Measurements from ENCODE around the gene MTRF1L.

Gene MTRF1L

DNA sequence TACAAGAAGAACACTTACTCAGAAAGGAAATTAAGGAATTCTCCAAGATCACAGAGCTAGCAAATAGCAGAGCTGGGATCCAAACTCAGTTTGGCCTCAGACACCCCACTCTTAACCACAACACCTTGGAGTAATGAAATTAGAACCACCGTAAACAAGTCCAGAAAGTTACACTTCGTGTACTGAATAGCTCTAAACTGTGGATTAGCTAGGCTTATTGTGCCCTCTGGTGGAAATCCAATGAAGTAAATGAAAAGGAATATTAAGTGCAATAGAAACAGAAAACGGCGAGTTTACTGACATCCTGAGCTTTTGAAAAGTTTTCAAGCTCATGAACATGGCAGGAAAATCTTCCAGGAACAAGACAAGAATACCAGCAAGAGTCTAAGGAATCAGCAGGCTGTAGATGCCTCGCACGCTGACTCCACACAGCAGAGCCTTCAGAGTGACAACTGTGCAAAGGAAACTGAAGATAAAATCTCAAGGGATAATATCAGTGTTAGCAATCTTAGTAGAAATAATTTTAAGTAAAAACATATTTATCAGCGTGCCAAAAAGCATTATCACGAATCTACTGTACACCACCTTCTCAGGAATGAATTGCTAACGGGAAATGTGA is 54.2 kb downstream of the MTRF1L start:
- no peaks in the 10 kb centered on the region for H3F3A ChIP-seq (ENCODE audit: insufficient read depth)
- H3K79me2 ChIP-seq (ENCODE audit: insufficient read depth, low read length), result no peaks in the 10 kb centered on the region
- no peaks in the 10 kb centered on the region for H4K20me1 ChIP-seq (ENCODE audit: low read depth, low read length)
- peak overlapping the region; percentile 82 for H2AFZ ChIP-seq (ENCODE audit: low read depth, low read length, severe bottlenecking)
- H3K9ac ChIP-seq (ENCODE audit: low read length), result no peak overlapping the region
- no peak for TF ChIP-seq EZH2phosphoT487 (conservative IDR thresholded peaks at IDR 0.05; ENCODE audit: low read length)
- TF ChIP-seq, protein P1, sequence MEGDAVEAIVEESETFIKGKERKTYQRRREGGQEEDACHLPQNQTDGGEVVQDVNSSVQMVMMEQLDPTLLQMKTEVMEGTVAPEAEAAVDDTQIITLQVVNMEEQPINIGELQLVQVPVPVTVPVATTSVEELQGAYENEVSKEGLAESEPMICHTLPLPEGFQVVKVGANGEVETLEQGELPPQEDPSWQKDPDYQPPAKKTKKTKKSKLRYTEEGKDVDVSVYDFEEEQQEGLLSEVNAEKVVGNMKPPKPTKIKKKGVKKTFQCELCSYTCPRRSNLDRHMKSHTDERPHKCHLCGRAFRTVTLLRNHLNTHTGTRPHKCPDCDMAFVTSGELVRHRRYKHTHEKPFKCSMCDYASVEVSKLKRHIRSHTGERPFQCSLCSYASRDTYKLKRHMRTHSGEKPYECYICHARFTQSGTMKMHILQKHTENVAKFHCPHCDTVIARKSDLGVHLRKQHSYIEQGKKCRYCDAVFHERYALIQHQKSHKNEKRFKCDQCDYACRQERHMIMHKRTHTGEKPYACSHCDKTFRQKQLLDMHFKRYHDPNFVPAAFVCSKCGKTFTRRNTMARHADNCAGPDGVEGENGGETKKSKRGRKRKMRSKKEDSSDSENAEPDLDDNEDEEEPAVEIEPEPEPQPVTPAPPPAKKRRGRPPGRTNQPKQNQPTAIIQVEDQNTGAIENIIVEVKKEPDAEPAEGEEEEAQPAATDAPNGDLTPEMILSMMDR (IDR thresholded peaks at IDR 0.05; ENCODE audit: insufficient read depth, low read length, poor library complexity, severe bottlenecking), result peak; percentile 59
- H3K9me3 ChIP-seq (ENCODE audit: insufficient read depth, low read length), result no peaks in the 10 kb centered on the region
- no peaks in the 10 kb centered on the region for H3K36me3 ChIP-seq (ENCODE audit: low read length)
- peak overlapping the region; percentile 40 for H3K4me2 ChIP-seq (ENCODE audit: low read depth, low read length, poor library complexity, severe bottlenecking)
- no peak overlapping the region for H3K27ac ChIP-seq (ENCODE audit: low read depth, low read length)
- H3K9me2 ChIP-seq (replicated peaks; ENCODE audit: insufficient read depth, low read length), result no peaks in the 10 kb centered on the region
- H3K4me3 ChIP-seq (ENCODE audit: insufficient read depth, low read length, poor library complexity, severe bottlenecking), result no peak overlapping the region
- no peaks in the 10 kb centered on the region for H3K27me3 ChIP-seq (ENCODE audit: low read length)

- H3K9me2 ChIP-seq (replicated peaks; ENCODE audit: insufficient read depth, low read length), result no peaks in the 10 kb centered on the region
- H3K4me3 ChIP-seq (ENCODE audit: insufficient read depth, low read length, poor library complexity, severe bottlenecking), result no peak overlapping the region
- no peaks in the 10 kb centered on the region for H3K36me3 ChIP-seq (ENCODE audit: low read length)
- no peaks in the 10 kb centered on the region for H3K9me3 ChIP-seq (ENCODE audit: insufficient read depth, low read length)
- H3K27me3 ChIP-seq (ENCODE audit: low read length), result no peaks in the 10 kb centered on the region
- no peak overlapping the region for H3K4me2 ChIP-seq (ENCODE audit: low read depth, low read length, poor library complexity, severe bottlenecking)
- no peaks in the 10 kb centered on the region for H4K20me1 ChIP-seq (ENCODE audit: low read depth, low read length)
- TF ChIP-seq, protein P1 (IDR thresholded peaks at IDR 0.05; ENCODE audit: insufficient read depth, low read length, poor library complexity, severe bottlenecking), result no peak
- TF ChIP-seq EZH2phosphoT487 (conservative IDR thresholded peaks at IDR 0.05; ENCODE audit: low read length), result no peak
- no peak overlapping the region for H3K9ac ChIP-seq (ENCODE audit: low read length)
- no peaks in the 10 kb centered on the region for H3F3A ChIP-seq (ENCODE audit: insufficient read depth)
- H2AFZ ChIP-seq (ENCODE audit: low read depth, low read length, severe bottlenecking), result no peak overlapping the region
- H3K79me2 ChIP-seq (ENCODE audit: insufficient read depth, low read length), result no peaks in the 10 kb centered on the region
- H3K27ac ChIP-seq (ENCODE audit: low read depth, low read length), result no peak overlapping the region
These were observed 55.5 kb downstream of the MTRF1L start for GRCh38 chr6:152946995-152947394.

- Histone ChIP-seq H3K9ac (ENCODE audit: low read length) (no peak overlapping the region), H2AFZ (ENCODE audit: low read depth, low read length, severe bottlenecking) (no peak overlapping the region), H3F3A (ENCODE audit: insufficient read depth) (no peaks in the 10 kb centered on the region), H3K9me2 (replicated peaks; ENCODE audit: insufficient read depth, low read length) (no peaks in the 10 kb centered on the region), H3K4me3 (ENCODE audit: insufficient read depth, low read length, poor library complexity, severe bottlenecking) (no peak overlapping the region), H3K4me2 (ENCODE audit: low read depth, low read length, poor library complexity, severe bottlenecking) (no peak overlapping the region), H3K79me2 (ENCODE audit: insufficient read depth, low read length) (no peaks in the 10 kb centered on the region), H3K27me3 (ENCODE audit: low read length) (no peaks in the 10 kb centered on the region), H3K9me3 (ENCODE audit: insufficient read depth, low read length) (no peaks in the 10 kb centered on the region), H3K36me3 (ENCODE audit: low read length) (no peaks in the 10 kb centered on the region), H3K27ac (ENCODE audit: low read depth, low read length) (no peak overlapping the region), H4K20me1 (ENCODE audit: low read depth, low read length) (no peaks in the 10 kb centered on the region)
- TF ChIP-seq, protein P1 (IDR thresholded peaks at IDR 0.05; ENCODE audit: insufficient read depth, low read length, poor library complexity, severe bottlenecking), result no peak
- no peak for TF ChIP-seq EZH2phosphoT487 (conservative IDR thresholded peaks at IDR 0.05; ENCODE audit: low read length)
These were observed 56.0 kb downstream of the MTRF1L start for GRCh38 chr6:152946484-152946883.

All from SU-DHL-6 (cell line).